Endometrial microvascular endothelial cells (primary cell): Measurements from ENCODE around the gene MN1. TPM values are rescaled to one million over a fixed set of nuclear protein-coding genes. Genes with fewer than 3 reads are reported as not detected.
"Not testable (repeated sequence)": the region's sequence is repeated elsewhere in the genome, so short reads cannot be mapped to it uniquely, and the experiment has no call there.

Source experiments
- in situ Hi-C: cut with HindIII; loops from 2 replicates; pipeline ENCODE4 v1.10.0; 2017; ENCODE audit warnings: low sequenced_read_pairs, low pct_unique_long_range_greater_than_20kb; ENCODE audit errors: inconsistent ontology term
- total RNA-seq: library from RNA; depleted of rRNA; stranded (reverse); fragments of >200 nt; gene quantifications from one replicate; pipeline ENCODE4 v1.2.3, GENCODE V29; 2015; ENCODE audit errors: inconsistent ontology term

MN1 gene
- total RNA-seq, 1 donor from 2014 or later: 0.93 TPM

GRCh38 chr22:27751277-27752070, 50.1 kb downstream of the MN1 start:
- in situ Hi-C loops: no loop called here

GRCh38 chr22:27750584-27751265, 50.8 kb downstream of the MN1 start:
- in situ Hi-C loops: no loop called here

- in situ Hi-C loops: no loop called here
These were observed 51.8 kb downstream of the MN1 start for GRCh38 chr22:27749597-27750225.

- in situ Hi-C loops: no loop called here
These were observed 52.8 kb downstream of the MN1 start for GRCh38 chr22:27748751-27749191.

- in situ Hi-C loops: no loop called here
These were observed 53.2 kb downstream of the MN1 start for GRCh38 chr22:27748349-27748748.

- in situ Hi-C loops: no loop called here
These were observed 53.9 kb downstream of the MN1 start for GRCh38 chr22:27747396-27748221.

- in situ Hi-C loops: no loop called here
These were observed 54.6 kb downstream of the MN1 start for GRCh38 chr22:27746918-27747317.

GRCh38 chr22:27745809-27746208, 55.7 kb downstream of the MN1 start:
- in situ Hi-C loops: no loop called here

GRCh38 chr22:27745154-27745553, 56.4 kb downstream of the MN1 start:
- in situ Hi-C loops: no loop called here

- in situ Hi-C loops: not testable (repeated sequence)
These were observed 57.5 kb downstream of the MN1 start for GRCh38 chr22:27744078-27744477.

- in situ Hi-C loops: no loop called here
These were observed 61.3 kb downstream of the MN1 start for GRCh38 chr22:27740202-27740748.

GRCh38 chr22:27737521-27737920, 64.0 kb downstream of the MN1 start:
- in situ Hi-C loops: no loop called here

GRCh38 chr22:27734066-27734465, 67.5 kb downstream of the MN1 start:
- in situ Hi-C loops: no loop called here

- in situ Hi-C loops: no loop called here
These were observed 68.7 kb downstream of the MN1 start for GRCh38 chr22:27732841-27733240.

- in situ Hi-C loops: no loop called here
These were observed 69.2 kb downstream of the MN1 start for GRCh38 chr22:27732391-27732790.

GRCh38 chr22:27731621-27732020, 69.9 kb downstream of the MN1 start:
- in situ Hi-C loops: no loop called here

- in situ Hi-C loops: no loop called here
These were observed 70.7 kb downstream of the MN1 start for GRCh38 chr22:27730641-27731433.

- in situ Hi-C loops: no loop called here
These were observed 72.3 kb downstream of the MN1 start for GRCh38 chr22:27729246-27729645.
